Endothelial cell of umbilical vein (primary cell): ENCODE results near the gene RGS6. TPM values are rescaled to one million over a fixed set of nuclear protein-coding genes. Genes with fewer than 3 reads are reported as not detected.

Experiments
- BruUV-seq: library from RNA; stranded (reverse); fragments of 400-500 nt; replicated peaks from 2 replicates; lab custom pipeline; 2021; lab: Mats Ljungman, UMichigan
- CTCF ChIA-PET: fragments of 300-600, 350-600 bp; sonication (Branson Sonifier 250); formaldehyde crosslinking; loops from one replicate; lab custom pipeline; 2021; ENCODE audit warnings: antibody characterized with exemption, inconsistent platforms; lab: Charles Lee
- POLR2A ChIA-PET: fragments of 300-600, 350-600 bp; sonication (Branson Sonifier 250); formaldehyde crosslinking; loops from one replicate; lab custom pipeline; 2021; ENCODE audit warnings: antibody characterized with exemption, inconsistent platforms; lab: Charles Lee
- DNase-seq: peaks from one replicate; pipeline ENCODE4 v3.0.0-alpha.2; 2011; ENCODE audit warnings: low read depth, low spot score
- FAIRE-seq: peaks from 2 replicates; lab custom pipeline; 2011; peaks lifted over from hg19 to GRCh38; lab: Jason Lieb, UNC
- H2AFZ ChIP-seq: 2 replicates; pipeline ENCODE4 v1.6.0; 2012; ENCODE audit warnings: low read depth, low read length, control low read depth, inconsistent platforms
- H3K27ac ChIP-seq: 2 replicates; pipeline ENCODE4 v1.5.1; 2011; ENCODE audit warnings: low read depth, mild to moderate bottlenecking, control low read depth, low read length, moderate library complexity; ENCODE audit not compliant: insufficient read depth
- H3K27me3 ChIP-seq, 2 experiments: 2 replicates each; pipeline versions ENCODE4 v1.6.0 to v1.6.1; 2011; ENCODE audit warnings: low read length in 2 of 2, mixed read lengths in 1 of 2; ENCODE audit not compliant: control insufficient read depth in 2 of 2, insufficient read depth in 2 of 2
- H3K36me3 ChIP-seq, 2 experiments: 2 replicates in 1 of 2; 3 replicates in 1 of 2; pipeline ENCODE4 v1.5.1; 2011; ENCODE audit warnings: low read length in 2 of 2, mild to moderate bottlenecking in 1 of 2, moderate library complexity in 1 of 2; ENCODE audit not compliant: control insufficient read depth in 2 of 2, insufficient read depth in 2 of 2; ENCODE audit errors: extremely low read depth in 1 of 2
- H3K4me1 ChIP-seq: 3 replicates; pipeline ENCODE4 v1.5.1; 2011; ENCODE audit warnings: mild to moderate bottlenecking, low read length; ENCODE audit not compliant: control insufficient read depth, insufficient read depth; ENCODE audit errors: extremely low read depth
- H3K4me2 ChIP-seq: 2 replicates; pipeline ENCODE4 v1.6.1; 2011; ENCODE audit warnings: low read length, control low read depth, mixed read lengths; ENCODE audit not compliant: insufficient read depth
- H3K4me3 ChIP-seq, 3 experiments: fragments of 200-600 bp in 1 of 3; sonication (generic), shearing (Covaris generic) in 1 of 3; replicated peaks in 1 of 3; 2 replicates each; pipeline ENCODE4 v1.5.1; 2011 to 2016; ENCODE audit warnings: control low read depth in 3 of 3, low read length in 3 of 3, mild to moderate bottlenecking in 2 of 3, inconsistent platforms in 1 of 3, low read depth in 1 of 3, moderate library complexity in 1 of 3; ENCODE audit not compliant: insufficient read depth in 1 of 3
- H3K79me2 ChIP-seq: 2 replicates; pipeline ENCODE4 v1.6.0; 2012; ENCODE audit warnings: low read length, inconsistent platforms; ENCODE audit not compliant: control insufficient read depth, insufficient read depth
- H3K9ac ChIP-seq: replicated peaks from 2 replicates; pipeline ENCODE3; 2011; ENCODE audit warnings: low read length, control low read depth; ENCODE audit not compliant: insufficient read depth; ENCODE audit errors: extremely low read depth
- H3K9me1 ChIP-seq: replicated peaks from 3 replicates; pipeline ENCODE4 v1.6.0; 2011; ENCODE audit warnings: mild to moderate bottlenecking, low read length; ENCODE audit not compliant: control insufficient read depth, insufficient read depth; ENCODE audit errors: extremely low read depth
- H3K9me3 ChIP-seq: replicated peaks from 2 replicates; pipeline ENCODE4 v1.5.1; 2012; ENCODE audit warnings: low read length, inconsistent platforms; ENCODE audit not compliant: control insufficient read depth, insufficient read depth
- H4K20me1 ChIP-seq: replicated peaks from 2 replicates; pipeline ENCODE3; 2011; ENCODE audit warnings: mild to moderate bottlenecking, low read length; ENCODE audit not compliant: control insufficient read depth, insufficient read depth; ENCODE audit errors: extremely low read depth
- CTCF ChIP-seq, 2 donors: IDR thresholded peaks; 1 replicate in 1 of 2; 2 replicates in 1 of 2; pipeline ENCODE4 v1.5.1; 2011; ENCODE audit warnings: low read length in 2 of 2, mild to moderate bottlenecking in 2 of 2, moderate library complexity in 2 of 2, control low read depth in 1 of 2, inconsistent platforms in 1 of 2, low read depth in 1 of 2; ENCODE audit not compliant: insufficient read depth in 1 of 2; ENCODE audit errors: extremely low read depth in 1 of 2
- EZH2 ChIP-seq: IDR thresholded peaks from 2 replicates; pipeline ENCODE4 v1.6.1; 2012; ENCODE audit warnings: borderline replicate concordance, low read depth, mild to moderate bottlenecking, moderate library complexity, low read length, inconsistent platforms; ENCODE audit not compliant: severe bottlenecking
- FOS ChIP-seq: IDR thresholded peaks from 2 replicates; pipeline ENCODE4 v1.6.1; 2011; ENCODE audit warnings: mild to moderate bottlenecking, low read length, moderate library complexity, borderline replicate concordance; ENCODE audit not compliant: insufficient read depth
- GATA2 ChIP-seq: IDR thresholded peaks from 2 replicates; pipeline ENCODE4 v1.7.0; 2011; ENCODE audit warnings: low read depth, mild to moderate bottlenecking, moderate library complexity, mixed read lengths, low read length; ENCODE audit not compliant: insufficient read length, insufficient read depth
- JUN ChIP-seq: IDR thresholded peaks from 2 replicates; pipeline ENCODE4 v1.6.1; 2011; ENCODE audit warnings: borderline replicate concordance, low read depth; ENCODE audit not compliant: insufficient read length, insufficient read depth
- MYC ChIP-seq: IDR thresholded peaks from one replicate; pipeline ENCODE4 v1.6.1; 2011; ENCODE audit warnings: mild to moderate bottlenecking, low read depth, low read length
- POLR2A ChIP-seq: IDR thresholded peaks from 2 replicates; pipeline ENCODE4 v1.6.1; 2012; ENCODE audit warnings: low read depth, mild to moderate bottlenecking, control low read depth, low read length
- POLR2AphosphoS5 ChIP-seq: IDR thresholded peaks from 2 replicates; pipeline ENCODE4 v1.6.1; 2012; ENCODE audit warnings: low read depth, mild to moderate bottlenecking, control low read depth, low read length, moderate library complexity; ENCODE audit not compliant: insufficient read depth
- dilution Hi-C: fragments of 300-500 bp; cut with MboI; formaldehyde crosslinking; loops from one replicate; pipeline ENCODE4 v1.15.0; 2019; ENCODE audit warnings: low sequenced_read_pairs; ENCODE audit not compliant: extremely low pct_ligation_motif_present
- intact Hi-C: fragments of 100-400 bp; cut with micrococcal nuclease; formaldehyde crosslinking; loops from one replicate; pipeline ENCODE4 v1.10.0; 2022
- polyA plus RNA-seq, 4 experiments: library from polyadenylated mRNA; depleted of rRNA in 3 of 4; stranded (reverse) in 3 of 4; unstranded in 1 of 4; fragments of >200 nt; gene quantifications; 2 replicates each; pipeline versions ENCODE4 v1.2.1 to v1.2.3, GENCODE V29; 2011 to 2012; ENCODE audit warnings: missing spikeins in 1 of 4
- total RNA-seq: library from RNA; stranded (reverse); gene quantifications from 2 replicates; pipeline ENCODE4 v1.2.3, GENCODE V29; 2021
- TF ChIP-seq, protein P1 (sequence below): IDR thresholded peaks from 2 replicates; pipeline ENCODE4 v1.6.1; 2011; ENCODE audit not compliant: insufficient read depth, insufficient read length

The RGS6 gene
- total and polyA plus RNA-seq, 2 donors (not counting 3 experiments of a cell fraction or from before 2014, with no cell fraction given) = not detected

DNA sequence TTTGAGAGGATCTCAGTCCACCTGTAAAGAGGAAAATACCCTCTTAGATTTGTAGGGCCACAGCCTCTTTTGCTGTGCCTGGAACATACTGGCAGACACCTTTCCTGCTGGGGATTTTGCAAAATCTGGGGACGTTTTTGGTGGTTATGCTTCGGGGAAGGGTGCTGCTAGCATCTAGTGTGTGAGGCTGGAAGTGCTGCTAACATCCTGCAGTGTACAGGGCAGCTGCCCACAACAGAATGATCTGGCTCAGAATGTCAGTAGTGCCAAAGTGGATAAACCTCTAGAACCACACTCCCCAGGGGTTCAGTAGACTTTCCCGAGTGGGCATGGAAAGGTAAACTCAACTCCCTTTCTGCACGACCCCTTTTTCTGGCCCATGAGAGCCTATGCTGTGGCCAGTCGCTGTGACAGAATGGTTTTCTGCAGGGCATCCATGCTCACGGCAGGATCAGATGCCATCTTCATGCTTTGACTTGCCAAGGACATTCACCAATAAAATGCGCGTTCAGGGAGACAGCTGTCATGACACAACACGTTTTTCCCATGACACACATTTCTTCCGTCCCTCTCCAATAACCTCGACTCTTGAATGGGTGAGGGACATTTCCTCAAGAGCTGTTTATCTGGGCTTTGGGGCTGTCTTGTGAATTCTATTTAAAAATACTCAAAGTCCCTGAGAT is 240.9 kb downstream of the RGS6 start:
- no TSS peak for BruUV-seq
- DNase-seq = no peak

More for the DNA sequence above, 240.9 kb downstream of the RGS6 start:
- no peaks in the 10 kb centered on the region for H3K4me1 ChIP-seq
- no peaks in the 10 kb centered on the region for H3K36me3 ChIP-seq
- H3K27ac ChIP-seq = no peak overlapping the region
- no peaks in the 10 kb centered on the region for H3K9me1 ChIP-seq
- FAIRE-seq = no peak
- no peak overlapping the region for H3K4me3 ChIP-seq
- H3K9me3 ChIP-seq = peaks cover 2% of the 10 kb centered on the region
- H4K20me1 ChIP-seq = no peaks in the 10 kb centered on the region
- intact Hi-C loops (no loop called here), dilution Hi-C loops (no loop called here)
- no peak overlapping the region for H2AFZ ChIP-seq
- no peak overlapping the region for H3K9ac ChIP-seq
- TF ChIP-seq, protein P1, sequence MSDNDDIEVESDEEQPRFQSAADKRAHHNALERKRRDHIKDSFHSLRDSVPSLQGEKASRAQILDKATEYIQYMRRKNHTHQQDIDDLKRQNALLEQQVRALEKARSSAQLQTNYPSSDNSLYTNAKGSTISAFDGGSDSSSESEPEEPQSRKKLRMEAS = no peak
- TF ChIP-seq CTCF (IDR thresholded peaks at IDR 0.05; ENCODE audit: extremely low read depth in 1 of 2, insufficient read depth in 1 of 2, low read depth in 1 of 2, low read length in 2 of 2) (no peak), JUN (no peak), POLR2AphosphoS5 (no peak), POLR2A (no peak), MYC (no peak), EZH2 (no peak), FOS (no peak), GATA2 (no peak)
- H3K4me2 ChIP-seq = no peak overlapping the region
- no peaks in the 10 kb centered on the region for H3K79me2 ChIP-seq
- POLR2A ChIA-PET = no interaction called here
- CTCF ChIA-PET = no interaction called here
- H3K27me3 ChIP-seq = no peaks in the 10 kb centered on the region
